HEK293 (cell line): Measurements from ENCODE around the gene TAOK3.

Source experiments
- CTCF ChIP-seq: fragments of 450-650 bp; formaldehyde crosslinking; IDR thresholded peaks from 2 replicates; pipeline ENCODE4 v1.5.1; 2016; ENCODE audit warnings: missing biosample characterization, missing genetic modification characterization
- PBX3 ChIP-seq: sonication (generic); formaldehyde crosslinking; IDR thresholded peaks from 2 replicates; pipeline ENCODE4 v1.8.1; 2022; ENCODE audit warnings: mild to moderate bottlenecking, moderate library complexity, missing genetic modification reagents
- TSHZ1 ChIP-seq: fragments of 450-650 bp; formaldehyde crosslinking; IDR thresholded peaks from 2 replicates; pipeline ENCODE4 v1.5.1; 2016; ENCODE audit warnings: missing biosample characterization, missing genetic modification characterization, borderline replicate concordance
- YY1 ChIP-seq: fragments of 450-650 bp; formaldehyde crosslinking; IDR thresholded peaks from 2 replicates; pipeline ENCODE4 v1.5.1; 2018; ENCODE audit warnings: missing biosample characterization, missing genetic modification characterization
- ZBTB11 ChIP-seq: fragments of 450-650 bp; formaldehyde crosslinking; conservative IDR thresholded peaks from 2 replicates; pipeline ENCODE4 v1.5.1; 2016; ENCODE audit warnings: low read depth, missing biosample characterization, missing genetic modification characterization
- ZNF18 ChIP-seq: fragments of 450-650 bp; formaldehyde crosslinking; IDR thresholded peaks from 2 replicates; pipeline ENCODE4 v1.5.1; 2016; ENCODE audit warnings: missing biosample characterization, missing genetic modification characterization
- ZNF280D ChIP-seq: fragments of 450-650 bp; formaldehyde crosslinking; IDR thresholded peaks from 2 replicates; pipeline ENCODE4 v1.5.1; 2016; ENCODE audit warnings: missing biosample characterization, missing genetic modification characterization
- ZNF561 ChIP-seq: fragments of 450-650 bp; IDR thresholded peaks from 2 replicates; pipeline ENCODE4 v1.5.1; 2018; ENCODE audit warnings: missing biosample characterization, missing genetic modification characterization, borderline replicate concordance
- ZNF830 ChIP-seq: fragments of 450-650 bp; IDR thresholded peaks from 2 replicates; pipeline ENCODE4 v1.5.0; 2018; ENCODE audit warnings: missing biosample characterization, missing genetic modification characterization, low read depth, mild to moderate bottlenecking, moderate library complexity

- TF ChIP-seq ZNF18 (tag by site-specific recombination): no peak
- TF ChIP-seq PBX3 (CRISPR knock-in tag): no peak
- TF ChIP-seq CTCF (tag by site-specific recombination): no peak
- TF ChIP-seq ZNF280D: no peak
- no peak for TF ChIP-seq ZBTB11 (tag by site-specific recombination)
- TF ChIP-seq ZNF830: no peak
- TF ChIP-seq YY1: no peak
- no peak for TF ChIP-seq TSHZ1 (tag by site-specific recombination)
- no peak for TF ChIP-seq ZNF561 (tag by site-specific recombination)
Observed at GRCh38 chr12:118287728-118288127, 85.0 kb downstream of the TAOK3 start.
